ENCODE data around the gene NECAB2.
"Not testable (repeated sequence)": the region's sequence is repeated elsewhere in the genome, so short reads cannot be mapped to it uniquely, and the experiment has no call there.

The NECAB2 gene

GRCh38 chr16:83937267-83937666, 30.8 kb upstream of the NECAB2 start:
- no peak for DNase-seq (ENCODE audit: low read depth, low spot score)
- Histone ChIP-seq H3K36me3 (ENCODE audit: insufficient read depth, insufficient read length, low read length) (no peaks in the 10 kb centered on the region), H3K27me3 (ENCODE audit: insufficient read depth, insufficient read length) (no peaks in the 10 kb centered on the region), H3K4me1 (ENCODE audit: insufficient read depth, insufficient read length) (peaks cover 13% of the 10 kb centered on the region), H3K4me3 (ENCODE audit: insufficient read length, low read depth) (no peak overlapping the region), H3K9me3 (ENCODE audit: insufficient read depth, low read length) (no peaks in the 10 kb centered on the region), H3K9ac (ENCODE audit: insufficient read length, low read depth) (no peak overlapping the region)
- TF ChIP-seq SUZ12 (IDR thresholded peaks at IDR 0.05; ENCODE audit: extremely low read depth, insufficient read depth, insufficient read length) (no peak), ZNF274 (IDR thresholded peaks at IDR 0.05; ENCODE audit: low read depth, low read length) (no peak), YY1 (IDR thresholded peaks at IDR 0.05; ENCODE audit: insufficient read depth, insufficient read length) (no peak)

GRCh38 chr16:83937922-83938885, 29.8 kb upstream of the NECAB2 start:
- Histone ChIP-seq H3K4me1 (ENCODE audit: insufficient read depth, insufficient read length) (peaks cover 12% of the 10 kb centered on the region), H3K36me3 (ENCODE audit: insufficient read depth, insufficient read length, low read length) (no peaks in the 10 kb centered on the region), H3K9me3 (ENCODE audit: insufficient read depth, low read length) (no peaks in the 10 kb centered on the region), H3K4me3 (ENCODE audit: insufficient read length, low read depth) (no peak overlapping the region), H3K9ac (ENCODE audit: insufficient read length, low read depth) (no peak overlapping the region), H3K27me3 (ENCODE audit: insufficient read depth, insufficient read length) (no peaks in the 10 kb centered on the region)
- TF ChIP-seq YY1 (IDR thresholded peaks at IDR 0.05; ENCODE audit: insufficient read depth, insufficient read length), result no peak
- TF ChIP-seq ZNF274 (IDR thresholded peaks at IDR 0.05; ENCODE audit: low read depth, low read length), result no peak
- no peak for TF ChIP-seq SUZ12 (IDR thresholded peaks at IDR 0.05; ENCODE audit: extremely low read depth, insufficient read depth, insufficient read length)
- DNase-seq (ENCODE audit: low read depth, low spot score), result no peak

- Histone ChIP-seq H3K9me3 (ENCODE audit: insufficient read depth, low read length) (no peaks in the 10 kb centered on the region), H3K36me3 (ENCODE audit: insufficient read depth, insufficient read length, low read length) (no peaks in the 10 kb centered on the region), H3K4me3 (ENCODE audit: insufficient read length, low read depth) (no peak overlapping the region), H3K9ac (ENCODE audit: insufficient read length, low read depth) (no peak overlapping the region), H3K27me3 (ENCODE audit: insufficient read depth, insufficient read length) (no peaks in the 10 kb centered on the region), H3K4me1 (ENCODE audit: insufficient read depth, insufficient read length) (peaks cover 18% of the 10 kb centered on the region)
- no peak for DNase-seq (ENCODE audit: low read depth, low spot score)
- TF ChIP-seq YY1 (IDR thresholded peaks at IDR 0.05; ENCODE audit: insufficient read depth, insufficient read length) (no peak), ZNF274 (IDR thresholded peaks at IDR 0.05; ENCODE audit: low read depth, low read length) (no peak), SUZ12 (IDR thresholded peaks at IDR 0.05; ENCODE audit: extremely low read depth, insufficient read depth, insufficient read length) (no peak)
These were observed 28.7 kb upstream of the NECAB2 start for GRCh38 chr16:83939266-83939855.

- Histone ChIP-seq H3K9ac (ENCODE audit: insufficient read length, low read depth) (no peak overlapping the region), H3K36me3 (ENCODE audit: insufficient read depth, insufficient read length, low read length) (no peaks in the 10 kb centered on the region), H3K27me3 (ENCODE audit: insufficient read depth, insufficient read length) (no peaks in the 10 kb centered on the region), H3K4me3 (ENCODE audit: insufficient read length, low read depth) (no peak overlapping the region), H3K4me1 (ENCODE audit: insufficient read depth, insufficient read length) (peaks cover 18% of the 10 kb centered on the region), H3K9me3 (ENCODE audit: insufficient read depth, low read length) (no peaks in the 10 kb centered on the region)
- TF ChIP-seq ZNF274 (IDR thresholded peaks at IDR 0.05; ENCODE audit: low read depth, low read length), result no peak
- no peak for TF ChIP-seq YY1 (IDR thresholded peaks at IDR 0.05; ENCODE audit: insufficient read depth, insufficient read length)
- no peak for TF ChIP-seq SUZ12 (IDR thresholded peaks at IDR 0.05; ENCODE audit: extremely low read depth, insufficient read depth, insufficient read length)
- no peak for DNase-seq (ENCODE audit: low read depth, low spot score)
These were observed 27.9 kb upstream of the NECAB2 start for GRCh38 chr16:83940119-83940518.

- no peaks in the 10 kb centered on the region for H3K36me3 ChIP-seq (ENCODE audit: insufficient read depth, insufficient read length, low read length)
- no peaks in the 10 kb centered on the region for H3K9me3 ChIP-seq (ENCODE audit: insufficient read depth, low read length)
- H3K9ac ChIP-seq (ENCODE audit: insufficient read length, low read depth), result no peak overlapping the region
- no peaks in the 10 kb centered on the region for H3K27me3 ChIP-seq (ENCODE audit: insufficient read depth, insufficient read length)
- TF ChIP-seq ZNF274 (IDR thresholded peaks at IDR 0.05; ENCODE audit: low read depth, low read length) (no peak), YY1 (IDR thresholded peaks at IDR 0.05; ENCODE audit: insufficient read depth, insufficient read length) (no peak), SUZ12 (IDR thresholded peaks at IDR 0.05; ENCODE audit: extremely low read depth, insufficient read depth, insufficient read length) (no peak)
- H3K4me3 ChIP-seq (ENCODE audit: insufficient read length, low read depth), result no peak overlapping the region
- H3K4me1 ChIP-seq (ENCODE audit: insufficient read depth, insufficient read length), result peaks cover 18% of the 10 kb centered on the region
- DNase-seq (ENCODE audit: low read depth, low spot score), result no peak
These were observed 27.2 kb upstream of the NECAB2 start for GRCh38 chr16:83940630-83941378.

- H3K36me3 ChIP-seq (ENCODE audit: insufficient read depth, insufficient read length, low read length); H3K9me3 ChIP-seq (ENCODE audit: insufficient read depth, low read length); H3K27me3 ChIP-seq (ENCODE audit: insufficient read depth, insufficient read length); DNase-seq (ENCODE audit: low read depth, low spot score); H3K9ac ChIP-seq (ENCODE audit: insufficient read length, low read depth); H3K4me3 ChIP-seq (ENCODE audit: insufficient read length, low read depth): not testable (repeated sequence)
- peaks cover 18% of the 10 kb centered on the region for H3K4me1 ChIP-seq (ENCODE audit: insufficient read depth, insufficient read length)
These were observed 26.5 kb upstream of the NECAB2 start for GRCh38 chr16:83941546-83941945.

- H3K9me3 ChIP-seq (ENCODE audit: insufficient read depth, low read length), result no peaks in the 10 kb centered on the region
- DNase-seq (ENCODE audit: low read depth, low spot score), result no peak
- H3K27me3 ChIP-seq (ENCODE audit: insufficient read depth, insufficient read length), result no peaks in the 10 kb centered on the region
- H3K9ac ChIP-seq (ENCODE audit: insufficient read length, low read depth), result peak overlapping the region; percentile 57
- H3K4me3 ChIP-seq (ENCODE audit: insufficient read length, low read depth), result no peak overlapping the region
- H3K4me1 ChIP-seq (ENCODE audit: insufficient read depth, insufficient read length), result peaks cover 18% of the 10 kb centered on the region
- TF ChIP-seq SUZ12 (IDR thresholded peaks at IDR 0.05; ENCODE audit: extremely low read depth, insufficient read depth, insufficient read length), result no peak
- no peak for TF ChIP-seq YY1 (IDR thresholded peaks at IDR 0.05; ENCODE audit: insufficient read depth, insufficient read length)
- TF ChIP-seq ZNF274 (IDR thresholded peaks at IDR 0.05; ENCODE audit: low read depth, low read length), result no peak
- H3K36me3 ChIP-seq (ENCODE audit: insufficient read depth, insufficient read length, low read length), result no peaks in the 10 kb centered on the region
These were observed 26.0 kb upstream of the NECAB2 start for GRCh38 chr16:83942074-83942473.
